Measurements from ENCODE around the gene HINT3. TPM values are rescaled to one million over a fixed set of nuclear protein-coding genes. Genes with fewer than 3 reads are reported as not detected.

Gene HINT3
- total RNA-seq, result 20.3 and 25.5 TPM in 2 replicates

GRCh38 chr6:125956506-125957390 lies at the start of gene HINT3:
Gene HINT3 (plus strand): TSS chr6:125956770. CDS start chr6:125956978, 208 bp downstream.

DNA sequence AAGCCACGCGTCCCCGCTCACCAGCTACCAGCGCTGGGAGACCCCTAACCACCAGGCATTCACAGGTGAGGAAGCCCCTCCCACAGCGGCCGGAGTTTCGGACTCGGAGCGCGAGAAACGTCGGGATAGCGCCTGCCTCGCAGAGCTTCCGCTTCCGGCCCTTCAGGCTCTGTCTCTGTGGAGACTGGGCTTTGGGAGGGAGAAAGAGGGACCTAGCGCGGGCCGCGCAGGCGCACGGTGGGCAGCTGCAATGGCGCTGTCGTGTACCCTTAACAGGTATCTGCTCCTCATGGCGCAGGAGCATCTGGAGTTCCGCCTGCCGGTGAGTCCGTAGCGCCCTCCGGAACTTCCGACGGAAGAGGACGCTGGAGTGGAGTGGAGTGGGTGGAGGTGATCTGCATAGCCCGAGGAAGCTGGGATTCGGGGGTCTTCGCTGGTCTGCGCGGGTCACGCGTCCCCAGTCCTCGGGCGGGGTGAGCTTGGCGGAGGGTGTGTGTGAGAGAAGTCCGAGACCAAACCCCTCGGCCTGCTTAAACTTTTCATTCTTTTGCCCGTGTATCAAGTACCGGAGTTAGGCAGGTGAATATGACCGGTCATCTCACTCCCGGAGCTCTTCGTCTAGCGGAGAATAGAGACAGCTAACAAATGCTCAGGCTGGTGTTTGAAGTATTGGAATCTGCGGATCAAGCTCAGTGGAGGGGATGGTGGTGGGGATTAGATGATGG lies 29.9 kb downstream of the HINT3 start, which contains the start of gene TRMT11:
Gene TRMT11, plus strand, starts transcription at position 240 of the 725 bp plus-strand sequence. Its CDS starts 11 bp downstream, at position 251.

Other genes starting within 250 kb of the HINT3 start
- not detected in 2 replicates for gene HEY2, start 207.1 kb upstream of the HINT3 start, total RNA-seq
- gene NCOA7, start 165.8 kb upstream of the HINT3 start, total RNA-seq, result 36.4 and 39.9 TPM in 2 replicates
- 20.5 and 33.3 TPM in 2 replicates for gene TRMT11, start 29.8 kb downstream of the HINT3 start, total RNA-seq

Data from smooth muscle cell of trachea (primary cell).